NB4 (cell line): ENCODE measurements around the gene DNAJB13.

Source experiments
- MAX ChIP-seq: IDR thresholded peaks from 2 replicates; pipeline ENCODE4 v1.6.1; 2011; ENCODE audit warnings: low read depth, low read length
- POLR2A ChIP-seq: IDR thresholded peaks from 2 replicates; pipeline ENCODE4 v1.6.1; 2011; ENCODE audit warnings: mild to moderate bottlenecking; ENCODE audit not compliant: insufficient read length; ENCODE audit errors: extremely low read depth
- TF ChIP-seq, protein P1 (sequence below): IDR thresholded peaks from one replicate; pipeline ENCODE4 v1.5.1; 2012; ENCODE audit warnings: low read depth, low read length

GRCh38 chr11:73976451-73977151 is 25.8 kb downstream of the DNAJB13 start:
- TF ChIP-seq, protein P1, sequence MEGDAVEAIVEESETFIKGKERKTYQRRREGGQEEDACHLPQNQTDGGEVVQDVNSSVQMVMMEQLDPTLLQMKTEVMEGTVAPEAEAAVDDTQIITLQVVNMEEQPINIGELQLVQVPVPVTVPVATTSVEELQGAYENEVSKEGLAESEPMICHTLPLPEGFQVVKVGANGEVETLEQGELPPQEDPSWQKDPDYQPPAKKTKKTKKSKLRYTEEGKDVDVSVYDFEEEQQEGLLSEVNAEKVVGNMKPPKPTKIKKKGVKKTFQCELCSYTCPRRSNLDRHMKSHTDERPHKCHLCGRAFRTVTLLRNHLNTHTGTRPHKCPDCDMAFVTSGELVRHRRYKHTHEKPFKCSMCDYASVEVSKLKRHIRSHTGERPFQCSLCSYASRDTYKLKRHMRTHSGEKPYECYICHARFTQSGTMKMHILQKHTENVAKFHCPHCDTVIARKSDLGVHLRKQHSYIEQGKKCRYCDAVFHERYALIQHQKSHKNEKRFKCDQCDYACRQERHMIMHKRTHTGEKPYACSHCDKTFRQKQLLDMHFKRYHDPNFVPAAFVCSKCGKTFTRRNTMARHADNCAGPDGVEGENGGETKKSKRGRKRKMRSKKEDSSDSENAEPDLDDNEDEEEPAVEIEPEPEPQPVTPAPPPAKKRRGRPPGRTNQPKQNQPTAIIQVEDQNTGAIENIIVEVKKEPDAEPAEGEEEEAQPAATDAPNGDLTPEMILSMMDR = no peak
- TF ChIP-seq POLR2A = no peak
- TF ChIP-seq MAX = no peak
